H7 (cell line): ENCODE measurements around the gene TPD52L2. TPM values are rescaled to one million over a fixed set of nuclear protein-coding genes. Genes with fewer than 3 reads are reported as not detected.

Experiments used
- DNase-seq: peaks from one replicate; pipeline ENCODE4 v3.0.0; 2012
- H3K27me3 ChIP-seq: 2 replicates; pipeline ENCODE4 v1.6.0; 2011; ENCODE audit warnings: mild to moderate bottlenecking, low read length; ENCODE audit not compliant: control insufficient read depth, insufficient read depth
- H3K36me3 ChIP-seq: replicated peaks from 2 replicates; pipeline ENCODE4 v1.5.1; 2011; ENCODE audit warnings: low read length; ENCODE audit not compliant: control insufficient read depth, insufficient read depth
- H3K4me3 ChIP-seq: 2 replicates; pipeline ENCODE4 v1.5.1; 2011; ENCODE audit warnings: low read depth, mild to moderate bottlenecking, control low read depth, low read length, moderate library complexity; ENCODE audit not compliant: insufficient read depth
- total RNA-seq: library from RNA; depleted of rRNA; stranded (reverse); fragments of >200 nt; shearing (Covaris generic); gene quantifications from 2 replicates; pipeline ENCODE4 v1.2.3, GENCODE V29; 2014

TPD52L2 gene
- total RNA-seq, 1 experiment from 2014 or later: 76.0 TPM

DNA sequence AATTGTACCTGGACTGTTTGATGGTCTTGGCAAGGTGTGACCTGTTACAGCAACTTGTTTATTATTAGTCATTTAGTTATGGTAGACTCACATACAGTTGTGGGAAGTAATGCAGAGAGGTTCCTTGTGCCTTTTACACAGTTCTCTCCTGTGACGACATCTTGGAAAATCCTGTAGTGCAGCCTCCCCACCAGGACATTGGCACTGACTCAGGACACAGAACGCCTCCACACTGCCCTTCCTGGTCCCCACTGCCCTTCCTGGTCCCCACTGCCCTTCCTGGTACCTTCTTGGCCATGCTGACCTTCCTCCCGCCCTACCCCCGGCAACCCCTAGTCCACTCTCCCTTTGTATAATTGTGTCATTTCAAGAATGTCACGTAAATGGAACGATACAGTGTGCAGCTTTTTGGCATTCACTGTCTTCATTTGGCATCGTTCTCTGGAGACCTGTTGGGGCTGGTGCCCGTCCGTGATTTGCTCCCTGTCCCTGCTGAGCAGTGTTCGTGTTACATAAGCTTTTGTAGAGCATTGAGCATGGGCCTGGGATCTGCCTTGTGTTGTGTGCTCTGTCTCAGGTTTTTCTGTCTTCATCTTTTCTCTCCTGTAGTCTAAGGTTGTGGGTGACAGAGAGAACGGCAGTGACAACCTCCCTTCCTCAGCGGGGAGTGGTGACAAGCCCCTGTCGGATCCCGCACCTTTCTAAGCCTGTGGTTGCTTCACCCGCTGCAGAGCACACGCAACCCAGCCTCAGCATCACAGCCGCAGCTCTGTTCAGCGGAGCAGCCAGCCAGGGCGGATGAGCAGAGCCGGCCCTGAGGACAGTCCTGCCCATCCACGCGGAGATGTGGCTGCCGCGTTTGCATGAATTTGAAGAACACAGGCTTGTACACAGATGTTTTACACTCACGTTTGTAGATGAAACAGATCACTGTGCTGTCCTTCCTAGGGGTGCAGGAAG is 24.5 kb downstream of the TPD52L2 start:
- Histone ChIP-seq H3K4me3 (no peak overlapping the region), H3K36me3 (peaks cover 7% of the 10 kb centered on the region), H3K27me3 (no peaks in the 10 kb centered on the region)
- DNase-seq: peak; percentile 27

DNA sequence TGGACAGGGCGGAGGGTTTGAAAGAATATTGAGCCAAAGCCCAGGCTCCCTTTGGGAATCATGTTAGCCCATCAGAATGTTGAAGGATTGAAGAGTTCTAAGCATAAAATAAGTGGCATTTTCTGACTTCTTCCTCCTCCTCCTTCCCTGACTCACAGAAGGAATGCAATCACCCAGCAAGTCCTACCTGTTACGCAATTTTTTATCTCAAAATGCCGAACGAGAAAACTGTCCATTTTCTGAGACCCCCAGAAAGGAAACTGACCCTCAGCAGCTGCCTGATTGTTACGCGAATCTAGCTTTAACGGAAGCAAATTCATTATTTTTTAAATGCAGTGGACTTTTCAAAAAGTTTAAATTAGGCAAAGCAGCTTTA is 25.1 kb downstream of the TPD52L2 start:
- Histone ChIP-seq H3K36me3 (peaks cover 5% of the 10 kb centered on the region), H3K27me3 (no peaks in the 10 kb centered on the region), H3K4me3 (no peak overlapping the region)
- DNase-seq: no peak

GRCh38 chr20:63890616-63891015 is 25.5 kb downstream of the TPD52L2 start:
- Histone ChIP-seq H3K36me3 (peaks cover 5% of the 10 kb centered on the region), H3K4me3 (no peak overlapping the region), H3K27me3 (no peaks in the 10 kb centered on the region)
- DNase-seq: no peak

GRCh38 chr20:63891061-63892002 is 26.3 kb downstream of the TPD52L2 start:
- H3K4me3 ChIP-seq: no peak overlapping the region
- DNase-seq: peak; percentile 72
- H3K27me3 ChIP-seq: no peaks in the 10 kb centered on the region
- peaks cover 5% of the 10 kb centered on the region for H3K36me3 ChIP-seq

DNA sequence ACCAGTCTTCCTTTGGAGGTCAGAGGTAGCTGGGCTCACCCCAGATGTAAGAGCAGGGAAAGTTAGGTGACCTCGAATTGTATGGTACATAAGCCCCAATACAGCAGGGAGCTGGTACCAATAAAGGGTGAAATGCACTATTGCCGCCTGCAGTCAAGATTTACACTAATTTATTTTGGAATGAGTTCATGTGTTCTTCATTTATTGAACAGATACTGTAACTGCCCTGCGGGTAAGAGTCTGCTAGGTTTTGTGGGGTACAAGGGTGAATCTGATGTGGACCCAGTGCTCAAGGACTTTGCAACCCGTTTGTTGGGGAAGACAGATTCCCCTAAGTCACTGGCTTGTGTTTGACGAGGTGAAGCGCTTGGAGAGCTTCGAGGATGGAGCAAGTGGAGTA is 27.3 kb downstream of the TPD52L2 start:
- DNase-seq: no peak
- no peak overlapping the region for H3K4me3 ChIP-seq
- H3K27me3 ChIP-seq: no peaks in the 10 kb centered on the region
- peaks cover 4% of the 10 kb centered on the region for H3K36me3 ChIP-seq

GRCh38 chr20:63893999-63894357 is 28.9 kb downstream of the TPD52L2 start:
- peaks cover 2% of the 10 kb centered on the region for H3K36me3 ChIP-seq
- H3K27me3 ChIP-seq: no peaks in the 10 kb centered on the region
- no peak for DNase-seq
- peak overlapping the region; percentile 66 for H3K4me3 ChIP-seq

DNA sequence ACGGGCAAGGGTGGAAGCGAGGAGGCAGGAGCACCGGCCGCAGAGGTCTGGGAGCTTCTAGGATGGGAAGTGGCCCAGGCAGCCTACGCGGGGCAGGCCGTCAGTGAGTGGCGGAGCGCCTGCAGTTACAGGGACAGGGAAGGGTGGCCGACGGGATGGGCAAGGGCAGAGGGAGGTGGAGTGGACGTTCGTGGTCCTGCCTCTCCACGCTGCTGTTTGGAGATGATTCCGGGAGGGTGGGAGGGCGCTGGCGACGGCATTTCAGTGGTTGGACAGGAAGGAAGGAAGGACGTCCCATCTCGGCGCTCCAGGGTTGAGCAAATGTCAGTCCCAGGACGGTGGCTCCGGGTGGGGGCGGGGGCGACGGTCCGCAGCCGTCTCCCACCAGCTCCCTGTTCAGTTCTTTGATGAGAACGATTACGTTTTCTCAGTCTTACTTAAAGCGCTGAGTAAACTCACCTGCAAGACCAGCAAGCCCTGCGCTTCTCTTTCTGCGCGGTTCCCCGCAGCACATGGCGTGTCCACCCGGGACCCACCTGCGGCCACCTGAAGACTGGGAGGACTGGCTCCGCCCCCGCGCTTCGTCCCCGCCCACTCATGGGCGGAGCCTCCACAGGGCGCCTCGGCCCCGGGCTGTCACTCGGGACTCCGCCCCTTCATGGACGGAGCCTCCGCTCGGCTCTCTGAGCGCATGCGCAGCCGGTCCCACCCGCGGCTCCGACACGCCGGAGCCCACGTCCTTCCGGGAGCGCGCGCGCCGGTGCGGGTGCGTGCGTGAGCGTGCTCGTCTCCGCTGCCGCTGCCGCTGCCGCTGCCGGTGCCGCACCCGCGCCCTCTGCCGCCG is 29.5 kb downstream of the TPD52L2 start, which contains the start of gene DNAJC5:
DNAJC5 (plus strand) TSS at position 769 of the 844 bp plus-strand sequence. CDS start 33,220 bp downstream, outside the sequence.
- peak; percentile 100 for DNase-seq
- peak within 1 kb of the TSS; percentile 66 for H3K4me3 ChIP-seq
- H3K36me3 ChIP-seq: peaks cover 2% of the 10 kb centered on the region
- no peaks in the 10 kb centered on the region for H3K27me3 ChIP-seq

DNA sequence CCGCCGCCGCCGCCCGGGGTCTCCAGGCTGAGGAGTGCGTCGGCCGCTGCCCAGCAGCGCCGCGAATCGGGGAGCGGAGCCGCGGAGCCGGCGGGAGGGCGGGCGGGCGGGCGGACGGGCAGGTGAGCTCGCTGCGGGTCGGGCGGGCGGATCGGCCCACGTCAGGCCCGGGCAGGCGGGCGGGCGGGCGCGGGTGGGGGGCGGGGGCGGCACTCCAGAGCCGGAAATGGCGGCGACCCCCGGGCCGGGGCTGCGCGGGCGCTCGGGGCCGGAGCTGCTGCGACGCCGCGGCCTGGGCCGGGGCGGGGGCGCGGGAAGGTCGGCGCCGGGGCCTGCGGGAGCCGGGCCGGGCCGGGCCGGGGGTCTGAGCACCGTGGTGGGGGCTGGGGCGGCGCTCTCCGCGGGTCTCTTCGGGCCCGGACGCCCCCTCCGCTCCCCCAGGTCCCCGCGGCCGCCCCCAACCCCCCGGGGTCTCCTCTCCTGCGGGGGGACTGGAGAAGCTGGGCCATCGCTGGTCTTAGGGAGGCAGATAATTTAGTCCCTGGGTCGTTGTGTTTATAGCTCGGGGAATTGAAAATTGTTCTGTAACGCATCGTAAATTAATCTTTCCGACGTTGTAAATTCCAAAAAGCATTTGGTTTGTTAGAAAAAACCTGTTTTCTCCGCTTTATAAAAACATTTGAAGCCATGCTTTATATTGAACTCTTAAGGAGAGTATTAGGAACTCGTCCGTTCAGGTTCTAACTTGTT is 30.3 kb downstream of the TPD52L2 start:
- peak overlapping the region; percentile 66 for H3K4me3 ChIP-seq
- peaks cover 1% of the 10 kb centered on the region; the same call in 1 of the 2 replicates for H3K36me3 ChIP-seq
- DNase-seq: no peak
- H3K27me3 ChIP-seq: no peaks in the 10 kb centered on the region

DNA sequence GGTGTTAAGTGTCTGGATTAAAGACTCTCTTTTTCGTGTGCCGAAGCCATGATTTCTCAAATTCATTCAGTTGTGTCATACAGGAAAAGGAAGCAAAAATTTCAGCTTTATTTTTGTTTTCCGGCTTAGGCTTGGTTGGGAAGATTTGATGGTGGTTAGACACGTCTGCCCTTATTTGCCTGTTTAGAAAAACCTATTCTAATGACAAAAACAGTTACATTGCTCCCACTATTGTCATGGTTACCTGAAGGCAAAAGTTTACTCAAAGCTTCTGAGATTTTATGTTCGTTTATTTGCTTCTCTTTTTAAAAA is 30.8 kb downstream of the TPD52L2 start:
- peak overlapping the region; percentile 33 for H3K4me3 ChIP-seq
- no peak for DNase-seq
- peaks cover 1% of the 10 kb centered on the region; the same call in 1 of the 2 replicates for H3K36me3 ChIP-seq
- H3K27me3 ChIP-seq: no peaks in the 10 kb centered on the region

DNA sequence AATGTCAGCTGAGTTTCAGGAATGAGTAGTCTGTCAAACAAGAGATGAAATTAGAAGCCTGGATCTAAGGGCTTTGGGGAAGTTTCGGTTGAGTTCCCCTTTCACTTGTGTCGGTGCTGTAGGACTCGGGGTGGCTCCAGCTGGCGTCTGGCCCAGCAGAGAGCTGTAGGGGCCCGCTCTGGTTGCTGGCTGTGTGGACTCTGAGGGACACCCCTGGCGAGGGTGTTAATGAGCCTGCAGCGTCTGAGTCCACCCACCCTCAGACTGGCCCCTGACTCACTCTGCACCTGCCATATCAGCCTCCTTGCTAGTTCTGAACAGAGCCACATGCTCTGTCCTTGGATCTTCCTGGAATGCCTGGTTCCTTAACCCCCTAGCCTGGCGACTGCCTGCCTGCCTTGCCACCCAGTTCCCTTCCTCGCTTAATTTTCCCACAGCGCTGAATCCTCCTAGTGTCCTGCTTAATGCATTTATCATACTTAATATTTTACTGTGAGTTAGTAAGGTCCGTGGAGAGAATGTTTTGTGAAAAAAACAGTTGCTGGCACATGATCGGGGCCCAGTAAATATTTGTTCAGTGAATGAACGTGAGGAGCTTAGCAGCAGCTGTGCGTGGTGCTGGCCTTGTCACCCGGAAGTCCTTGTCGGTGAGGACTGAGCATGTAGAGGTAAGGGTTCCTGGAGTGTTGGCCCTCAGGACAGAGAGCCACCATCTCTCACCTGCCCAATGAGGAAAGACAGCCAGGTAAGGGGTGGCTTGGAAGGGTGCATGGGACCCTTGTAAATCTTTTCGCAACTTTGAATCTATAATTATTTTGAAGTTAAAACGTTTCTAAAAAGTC is 31.4 kb downstream of the TPD52L2 start:
- no peaks in the 10 kb centered on the region for H3K27me3 ChIP-seq
- H3K36me3 ChIP-seq: peaks cover 1% of the 10 kb centered on the region; the same call in 1 of the 2 replicates
- DNase-seq: peak; percentile 67
- peak overlapping the region; percentile 33; the same call in 1 of the 2 replicates for H3K4me3 ChIP-seq

- no peak for DNase-seq
- H3K27me3 ChIP-seq: no peaks in the 10 kb centered on the region
Observed at GRCh38 chr20:63897978-63898561, 33.0 kb downstream of the TPD52L2 start.

DNA sequence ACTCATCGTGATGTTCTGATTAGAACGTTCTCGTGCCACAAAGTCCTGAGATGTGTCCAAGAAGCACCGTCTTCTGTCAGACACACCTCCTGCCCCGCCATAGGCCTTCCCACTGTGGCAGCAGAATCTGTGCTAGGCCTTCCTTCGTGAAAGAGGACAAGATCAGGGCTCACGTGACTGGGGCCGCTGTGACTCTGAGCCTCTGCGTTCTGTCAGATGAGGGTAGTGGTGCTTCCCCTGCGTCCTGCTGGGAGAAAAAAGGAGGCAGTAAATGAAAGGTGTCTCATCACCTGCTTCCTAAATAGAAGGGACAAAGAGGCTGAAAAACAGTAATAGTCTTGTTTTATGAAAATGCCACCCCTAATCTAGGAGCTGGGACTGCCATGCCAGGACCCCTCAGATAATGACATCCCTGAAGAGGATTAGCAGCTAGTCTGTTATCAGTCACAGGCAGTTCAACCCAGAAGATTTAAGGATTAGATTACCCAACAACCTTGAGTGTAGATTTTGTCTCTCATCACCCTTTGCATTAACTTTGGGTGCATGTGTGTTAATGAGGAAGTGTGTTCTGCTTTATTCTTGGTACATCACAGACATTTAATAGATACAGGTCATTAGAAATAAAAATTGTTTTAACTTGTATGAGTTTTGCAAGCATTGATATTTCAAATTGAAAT is 34.0 kb downstream of the TPD52L2 start:
- no peak for DNase-seq
- Histone ChIP-seq H3K4me3 (no peak overlapping the region), H3K36me3 (peaks cover 1% of the 10 kb centered on the region; the same call in 1 of the 2 replicates), H3K27me3 (no peaks in the 10 kb centered on the region)

More at GRCh38 chr20:63897978-63898561, 33.0 kb downstream of the TPD52L2 start:
- Histone ChIP-seq H3K36me3 (peaks cover 1% of the 10 kb centered on the region; the same call in 1 of the 2 replicates), H3K4me3 (no peak overlapping the region)
